ENCODE data around the gene UBE2J2.

UBE2J2 gene

GRCh38 chr1:1206966-1207531 lies 66.6 kb downstream of the UBE2J2 start:
- DNase-seq, result no peak

DNA sequence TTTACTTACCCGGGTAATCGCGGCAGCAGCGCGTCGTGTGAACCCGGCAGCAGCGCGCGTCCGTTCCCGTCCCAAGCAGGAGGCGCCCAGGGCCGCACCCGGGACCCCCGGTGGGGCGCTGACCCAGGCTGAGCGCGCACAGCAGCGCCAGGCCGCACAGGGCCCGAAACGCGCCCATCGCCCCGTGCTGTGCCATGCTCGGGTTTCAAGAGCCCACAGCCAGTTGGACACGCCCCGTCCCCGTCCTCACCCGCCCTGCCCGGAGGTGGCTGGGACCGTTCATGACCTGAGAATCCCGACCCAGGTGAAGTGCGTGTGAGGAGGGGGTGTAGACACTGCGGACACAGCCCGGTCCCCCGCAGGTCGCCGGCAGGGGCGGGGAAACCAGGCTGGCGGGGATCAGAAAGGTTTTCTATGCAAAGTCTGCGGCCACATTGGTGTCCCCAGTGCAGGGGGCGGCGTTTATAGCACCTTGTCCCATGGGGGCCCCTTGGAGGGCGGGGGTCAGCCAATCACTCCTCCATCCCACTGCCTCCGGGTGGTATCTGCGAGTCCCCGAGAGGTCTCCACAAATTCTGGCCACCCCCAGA lies 67.2 kb downstream of the UBE2J2 start, which contains the start of gene TNFRSF18:
Gene TNFRSF18 (minus strand): TSS at position 217 of the 590 bp plus-strand sequence. CDS start 21 bp downstream, at position 196.
- no peak for DNase-seq

- DNase-seq, result no peak
Observed at GRCh38 chr1:1205769-1206375, 67.8 kb downstream of the UBE2J2 start.

DNA sequence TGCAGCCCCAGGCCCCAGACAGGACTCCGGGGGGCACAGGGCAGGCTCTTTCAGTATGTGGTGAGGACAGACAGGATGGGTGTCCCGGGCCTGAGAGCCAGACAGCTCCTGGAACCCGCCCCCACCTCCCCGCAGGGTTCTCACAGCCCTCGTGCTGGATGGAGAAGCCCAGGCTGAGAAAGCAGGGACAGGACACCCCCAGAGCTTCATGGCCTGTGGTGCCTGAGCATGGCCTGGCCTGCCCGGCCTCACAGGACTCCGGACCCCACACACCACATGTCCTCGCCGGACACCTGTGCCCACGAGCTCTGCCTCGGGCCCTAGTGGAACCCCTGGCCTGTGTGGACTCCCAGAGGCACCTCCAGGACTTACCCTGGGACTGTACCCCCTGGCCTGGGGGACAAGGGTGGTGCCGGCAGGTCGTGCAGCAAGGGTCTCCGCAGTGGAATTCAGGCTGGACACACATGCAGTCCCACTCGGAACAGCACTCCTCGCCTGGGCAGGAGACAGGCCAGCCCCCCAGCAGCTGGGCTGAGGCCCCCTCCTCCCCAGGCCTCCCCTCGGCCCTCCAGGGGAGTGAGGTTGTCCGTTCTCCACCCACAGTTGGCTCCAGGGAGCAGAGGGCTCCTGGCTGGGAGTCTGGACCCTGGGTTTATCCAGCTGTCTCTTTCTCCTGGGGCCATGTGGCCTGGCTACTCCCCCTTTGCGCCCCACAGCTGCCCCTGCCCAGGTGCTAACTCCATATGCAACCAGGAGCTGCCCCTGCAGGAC lies 68.5 kb downstream of the UBE2J2 start:
- no peak for DNase-seq

- DNase-seq, result no peak
Observed at GRCh38 chr1:1204425-1204920, 69.2 kb downstream of the UBE2J2 start.
